Activated T-helper 1 cell treated with Interleukin-2 at 50 U/mL for 16 hours (primary cell): ENCODE data around the gene WASL.

Experiments used
- DNase-seq: peaks from one replicate; pipeline ENCODE4 v3.0.0-alpha.2; 2020; ENCODE audit warnings: low read depth

WASL gene

GRCh38 chr7:123690550-123690949 lies 58.3 kb downstream of the WASL start:
- DNase-seq: no peak

- no peak for DNase-seq
Measured at GRCh38 chr7:123689250-123689649, 59.6 kb downstream of the WASL start.

GRCh38 chr7:123687727-123688126 lies 61.1 kb downstream of the WASL start:
- no peak for DNase-seq

GRCh38 chr7:123687161-123687560 lies 61.6 kb downstream of the WASL start:
- no peak for DNase-seq

- no peak for DNase-seq
Measured at GRCh38 chr7:123682690-123683089, 66.1 kb downstream of the WASL start.

GRCh38 chr7:123681561-123681960 lies 67.2 kb downstream of the WASL start:
- DNase-seq: no peak

GRCh38 chr7:123680580-123680979 lies 68.2 kb downstream of the WASL start:
- DNase-seq: no peak

GRCh38 chr7:123679614-123680013 lies 69.2 kb downstream of the WASL start:
- DNase-seq: no peak

- no peak for DNase-seq
Measured at GRCh38 chr7:123677061-123677715, 71.6 kb downstream of the WASL start.

- no peak for DNase-seq
Measured at GRCh38 chr7:123675181-123675473, 73.7 kb downstream of the WASL start.

GRCh38 chr7:123674399-123675180 lies 74.2 kb downstream of the WASL start:
- no peak for DNase-seq

GRCh38 chr7:123673752-123674398 lies 74.9 kb downstream of the WASL start:
- DNase-seq: no peak

- no peak for DNase-seq
Measured at GRCh38 chr7:123673137-123673732, 75.6 kb downstream of the WASL start.

- DNase-seq: no peak
Measured at GRCh38 chr7:123669485-123669884, 79.3 kb downstream of the WASL start.

GRCh38 chr7:123666492-123666891 lies 82.3 kb downstream of the WASL start:
- no peak for DNase-seq

GRCh38 chr7:123665896-123666295 lies 82.9 kb downstream of the WASL start:
- no peak for DNase-seq

GRCh38 chr7:123665157-123665556 lies 83.6 kb downstream of the WASL start:
- no peak for DNase-seq

- no peak for DNase-seq
Measured at GRCh38 chr7:123663200-123663599, 85.6 kb downstream of the WASL start.

- no peak for DNase-seq
Measured at GRCh38 chr7:123662755-123663154, 86.0 kb downstream of the WASL start.

- DNase-seq: no peak
Measured at GRCh38 chr7:123662293-123662692, 86.5 kb downstream of the WASL start.

GRCh38 chr7:123661765-123662164 lies 87.0 kb downstream of the WASL start:
- DNase-seq: no peak

GRCh38 chr7:123660514-123661354 lies 88.1 kb downstream of the WASL start:
- no peak for DNase-seq
